SU-DHL-6 (cell line): ENCODE data around the gene CTNND2.

Experiments used
- H2AFZ ChIP-seq: fragments of 200-600 bp; sonication (generic); 2 replicates; pipeline ENCODE4 v1.6.1; 2014; ENCODE audit warnings: low read depth, mild to moderate bottlenecking, moderate library complexity, mixed read lengths, antibody characterized with exemption, low read length; ENCODE audit not compliant: severe bottlenecking
- H3F3A ChIP-seq: fragments of 200-600 bp; shearing (Covaris generic); 2 replicates; pipeline ENCODE4 v1.6.0; 2016; ENCODE audit warnings: antibody characterized with exemption, mild to moderate bottlenecking; ENCODE audit not compliant: insufficient read depth
- H3K27ac ChIP-seq: fragments of 200-600 bp; sonication (generic); 2 replicates; pipeline ENCODE4 v1.5.1; 2016; ENCODE audit warnings: low read depth, mild to moderate bottlenecking, low read length, moderate library complexity, mixed read lengths
- H3K27me3 ChIP-seq: fragments of 200-600 bp; sonication (generic), shearing (Covaris generic); 2 replicates; pipeline ENCODE4 v1.6.0; 2014; ENCODE audit warnings: mild to moderate bottlenecking, low read length
- H3K36me3 ChIP-seq: fragments of 200-600 bp; sonication (generic); 2 replicates; pipeline ENCODE4 v1.6.1; 2014; ENCODE audit warnings: mild to moderate bottlenecking, low read length, mixed read lengths
- H3K4me2 ChIP-seq: fragments of 300-600, 200-600 bp; shearing (Covaris generic), sonication (generic); 2 replicates; pipeline ENCODE4 v1.6.0; 2014; ENCODE audit warnings: low read length, low read depth, mild to moderate bottlenecking; ENCODE audit not compliant: poor library complexity, severe bottlenecking
- H3K4me3 ChIP-seq: fragments of 200-600 bp; sonication (generic); 2 replicates; pipeline ENCODE4 v1.5.1; 2014; ENCODE audit warnings: antibody characterized with exemption, low read length, mild to moderate bottlenecking, mixed read lengths; ENCODE audit not compliant: insufficient read depth, poor library complexity, severe bottlenecking
- H3K79me2 ChIP-seq: fragments of 200-600 bp; sonication (generic); 2 replicates; pipeline ENCODE4 v1.6.1; 2014; ENCODE audit warnings: mild to moderate bottlenecking, low read length, moderate library complexity; ENCODE audit not compliant: insufficient read depth
- H3K9ac ChIP-seq: fragments of 200-600 bp; sonication (generic); 2 replicates; pipeline ENCODE4 v1.7.0; 2014; ENCODE audit warnings: mild to moderate bottlenecking, low read length
- H3K9me2 ChIP-seq: fragments of 200-600 bp; sonication (generic); replicated peaks from 2 replicates; pipeline ENCODE4 v1.6.1; 2014; ENCODE audit warnings: low read length; ENCODE audit not compliant: insufficient read depth
- H3K9me3 ChIP-seq: fragments of 200-600 bp; sonication (generic); 2 replicates; pipeline ENCODE4 v1.6.1; 2014; ENCODE audit warnings: low read length, mixed read lengths; ENCODE audit not compliant: insufficient read depth
- H4K20me1 ChIP-seq: fragments of 200-600 bp; sonication (generic); 2 replicates; pipeline ENCODE4 v1.6.1; 2014; ENCODE audit warnings: low read depth, mild to moderate bottlenecking, antibody characterized with exemption, low read length, moderate library complexity, mixed read lengths
- CTCF ChIP-seq: fragments of 200-600 bp; sonication (generic); IDR thresholded peaks from one replicate; pipeline ENCODE4 v1.5.1; 2017; ENCODE audit warnings: antibody characterized with exemption, mild to moderate bottlenecking, low read length, moderate library complexity; ENCODE audit not compliant: insufficient read depth, poor library complexity, severe bottlenecking
- EZH2phosphoT487 ChIP-seq: fragments of 200-600 bp; sonication (generic), shearing (Covaris generic); conservative IDR thresholded peaks from 2 replicates; pipeline ENCODE4 v1.6.1; 2018; ENCODE audit warnings: mild to moderate bottlenecking, antibody characterized with exemption, low read length, moderate library complexity, mixed read lengths

The CTNND2 gene

DNA sequence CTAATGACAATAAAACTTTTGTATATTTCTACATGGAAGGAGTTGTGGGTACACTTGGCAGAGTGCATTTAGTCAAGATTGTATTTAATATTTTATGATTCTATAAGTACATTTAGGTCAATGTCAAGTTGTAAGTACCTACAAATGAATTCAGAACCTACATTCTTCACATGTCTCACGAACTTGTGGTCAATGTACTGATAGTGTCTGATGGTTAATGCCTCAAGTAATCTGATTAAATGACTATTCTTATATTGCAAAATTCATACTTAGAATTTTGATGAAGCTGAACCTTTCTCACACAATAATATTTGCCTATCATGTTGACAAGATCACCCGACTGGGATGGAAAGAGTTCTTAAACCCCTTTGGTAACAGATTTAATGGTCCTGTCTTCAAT lies 444.5 kb downstream of the CTNND2 start:
- no peak overlapping the region for H3K9ac ChIP-seq
- H2AFZ ChIP-seq, result no peak overlapping the region
- no peak overlapping the region for H3K4me2 ChIP-seq
- H3K9me2 ChIP-seq, result 0 out of 2 replicates have a peak, but pooled peaks cover 3% of the 10 kb centered on the region
- no peaks in the 10 kb centered on the region for H3F3A ChIP-seq
- no peaks in the 10 kb centered on the region for H3K27me3 ChIP-seq
- no peak overlapping the region for H3K27ac ChIP-seq
- H3K79me2 ChIP-seq, result no peaks in the 10 kb centered on the region
- H4K20me1 ChIP-seq, result no peaks in the 10 kb centered on the region
- no peaks in the 10 kb centered on the region for H3K9me3 ChIP-seq
- H3K4me3 ChIP-seq, result no peak overlapping the region
- TF ChIP-seq EZH2phosphoT487, result no peak
- TF ChIP-seq CTCF, result no peak
- H3K36me3 ChIP-seq, result no peaks in the 10 kb centered on the region

GRCh38 chr5:11455505-11455904 lies 448.7 kb downstream of the CTNND2 start:
- H3K4me2 ChIP-seq, result no peak overlapping the region
- H3K9ac ChIP-seq, result no peak overlapping the region
- H3K9me3 ChIP-seq, result no peaks in the 10 kb centered on the region
- H3K4me3 ChIP-seq, result no peak overlapping the region
- H3K36me3 ChIP-seq, result no peaks in the 10 kb centered on the region
- H3K27me3 ChIP-seq, result no peaks in the 10 kb centered on the region
- H4K20me1 ChIP-seq, result no peaks in the 10 kb centered on the region
- no peaks in the 10 kb centered on the region for H3K79me2 ChIP-seq
- H3F3A ChIP-seq, result no peaks in the 10 kb centered on the region
- TF ChIP-seq EZH2phosphoT487 (no peak), CTCF (no peak)
- 0 out of 2 replicates have a peak, but pooled peaks cover 3% of the 10 kb centered on the region for H3K9me2 ChIP-seq
- no peak overlapping the region for H3K27ac ChIP-seq
- H2AFZ ChIP-seq, result no peak overlapping the region

DNA sequence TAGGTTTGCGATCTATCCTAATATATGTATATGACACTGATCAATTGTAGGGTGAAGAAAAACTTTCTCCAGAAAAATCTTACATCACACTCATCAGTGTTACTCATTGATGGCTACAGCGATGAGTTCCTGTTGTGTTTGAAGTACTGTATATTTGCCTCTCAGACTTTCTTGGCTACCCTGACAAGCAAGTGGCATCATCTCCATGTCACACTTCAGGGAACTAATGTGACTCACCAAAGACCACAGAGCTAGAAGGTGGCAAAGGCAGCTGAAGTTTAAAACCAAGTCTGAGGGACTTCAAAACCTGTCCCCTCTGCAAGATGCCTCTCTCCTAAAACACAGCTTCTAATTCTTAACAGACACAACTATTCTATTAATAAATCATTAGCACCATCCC lies 451.4 kb downstream of the CTNND2 start:
- no peak overlapping the region for H3K4me2 ChIP-seq
- H3K9me2 ChIP-seq, result no peaks in the 10 kb centered on the region
- H3K36me3 ChIP-seq, result no peaks in the 10 kb centered on the region
- no peak overlapping the region for H2AFZ ChIP-seq
- no peak overlapping the region for H3K4me3 ChIP-seq
- no peak overlapping the region for H3K27ac ChIP-seq
- H3K27me3 ChIP-seq, result no peaks in the 10 kb centered on the region
- no peaks in the 10 kb centered on the region for H3K9me3 ChIP-seq
- no peaks in the 10 kb centered on the region for H4K20me1 ChIP-seq
- H3K79me2 ChIP-seq, result no peaks in the 10 kb centered on the region
- TF ChIP-seq CTCF (no peak), EZH2phosphoT487 (no peak)
- no peak overlapping the region for H3K9ac ChIP-seq
- H3F3A ChIP-seq, result no peaks in the 10 kb centered on the region
